Erythroblast (primary cell): Measurements from ENCODE around the gene GABRR1.

Experiments used
- DNase-seq, 2 experiments: peaks; one replicate each; lab custom pipeline; 2025; lab: John Stamatoyannopoulos, UW
- GATA1 ChIP-seq: IDR thresholded peaks from 2 replicates; pipeline ENCODE4 v1.6.1; 2011; ENCODE audit warnings: low read depth, mild to moderate bottlenecking, control low read depth, low read length, moderate library complexity
- POLR2A ChIP-seq: IDR thresholded peaks from 2 replicates; pipeline ENCODE4 v1.6.1; 2011; ENCODE audit warnings: mild to moderate bottlenecking, low read length

Gene GABRR1

DNA sequence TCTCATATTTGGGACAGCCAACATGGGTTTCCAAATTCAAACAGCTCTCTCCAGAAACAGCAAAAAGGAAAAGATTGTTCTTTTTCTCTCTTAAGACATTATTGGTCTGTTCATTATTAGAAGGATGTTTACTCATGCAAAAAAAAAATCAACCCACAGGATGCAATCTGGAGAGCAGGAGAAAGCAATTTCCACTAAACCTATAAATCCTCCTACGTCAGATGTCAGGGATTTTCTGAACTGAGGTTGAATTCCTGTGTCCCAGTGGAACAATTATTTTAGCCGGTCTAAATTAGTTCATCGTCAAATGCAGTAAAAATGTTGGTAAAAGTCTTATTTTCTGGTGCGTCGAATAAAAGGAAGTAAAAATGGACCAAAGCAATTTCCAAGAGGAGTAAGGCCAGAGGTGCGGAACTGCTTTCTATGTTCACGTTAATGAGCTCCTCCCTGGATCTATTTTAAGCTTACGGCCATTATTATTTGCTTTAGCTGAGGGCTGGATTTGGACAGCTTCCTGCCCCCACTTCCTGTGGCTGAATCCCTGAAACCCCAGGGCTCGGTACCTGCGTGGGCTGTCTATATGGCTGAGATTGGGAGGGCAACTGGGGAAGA lies at the start of gene GABRR1:
GABRR1 (minus strand) TSS at position 60 of the 612 bp plus-strand sequence; CDS start at position 24, 36 bp downstream.
- TF ChIP-seq POLR2A (no peak), GATA1 (no peak)
- DNase-seq = no peak

DNA sequence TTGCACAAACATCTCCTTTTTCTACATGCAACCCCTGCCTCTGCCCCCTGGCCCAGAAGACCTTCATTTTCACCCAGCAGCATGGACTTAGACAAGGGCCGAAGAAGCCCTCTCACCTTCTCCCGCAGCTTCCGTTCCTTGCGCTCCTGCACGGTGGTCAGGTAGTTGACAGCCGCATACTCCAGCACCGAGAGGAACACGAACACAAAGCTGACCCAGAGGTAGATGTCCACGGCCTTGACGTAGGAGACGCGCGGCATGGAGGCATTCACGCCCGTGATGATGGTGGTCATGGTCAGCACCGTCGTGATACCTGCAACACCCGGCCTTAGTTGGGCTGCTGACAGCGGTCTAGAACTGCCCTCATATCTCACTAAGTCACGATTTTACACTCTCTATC lies 47.1 kb upstream of the GABRR1 start:
- TF ChIP-seq POLR2A (no peak), GATA1 (no peak)
- DNase-seq = no peak

DNA sequence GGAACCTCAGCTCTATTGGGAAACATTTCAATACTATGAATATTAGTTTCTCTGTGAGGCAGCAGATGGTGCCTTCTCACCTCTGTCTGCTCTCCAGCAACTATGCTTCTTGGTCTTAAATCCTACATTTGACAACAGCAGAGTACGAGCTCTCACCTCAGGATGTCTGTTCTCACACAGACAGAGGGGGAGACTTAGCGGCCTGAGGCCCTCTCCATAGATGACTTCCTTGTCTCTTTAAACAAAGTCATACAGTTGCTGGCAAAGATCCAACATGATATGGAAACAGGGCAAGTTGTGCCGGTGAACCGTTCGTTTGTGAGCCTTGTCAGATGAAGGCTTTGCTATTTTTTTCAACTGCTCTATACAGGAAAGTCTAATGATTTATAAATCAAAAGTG lies 43.7 kb upstream of the GABRR1 start:
- DNase-seq = peak; percentile 61 to 66
- TF ChIP-seq POLR2A (no peak), GATA1 (no peak)

DNA sequence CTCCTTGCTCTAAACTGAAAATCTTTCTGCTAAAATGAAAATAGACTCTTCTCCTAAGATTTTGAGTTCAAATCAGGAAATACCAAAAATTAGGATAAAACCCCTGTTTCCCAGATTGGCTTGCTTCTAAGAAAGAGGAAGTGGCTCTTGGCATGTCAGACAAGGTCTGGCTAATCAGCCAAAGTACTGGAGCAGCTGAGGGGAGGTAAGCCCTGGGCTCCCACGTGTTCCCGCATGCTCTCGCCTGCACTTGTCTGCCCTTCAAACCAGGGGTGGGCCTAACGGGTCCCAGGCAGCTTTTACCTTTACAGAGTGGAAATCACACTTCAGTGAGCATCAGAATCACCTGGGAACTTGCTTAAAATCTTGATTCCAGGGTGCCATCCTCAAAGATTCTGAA lies 43.2 kb upstream of the GABRR1 start:
- no peak for TF ChIP-seq POLR2A
- no peak for TF ChIP-seq GATA1
- peak in 1 of 2 experiments; percentile 4 for DNase-seq

DNA sequence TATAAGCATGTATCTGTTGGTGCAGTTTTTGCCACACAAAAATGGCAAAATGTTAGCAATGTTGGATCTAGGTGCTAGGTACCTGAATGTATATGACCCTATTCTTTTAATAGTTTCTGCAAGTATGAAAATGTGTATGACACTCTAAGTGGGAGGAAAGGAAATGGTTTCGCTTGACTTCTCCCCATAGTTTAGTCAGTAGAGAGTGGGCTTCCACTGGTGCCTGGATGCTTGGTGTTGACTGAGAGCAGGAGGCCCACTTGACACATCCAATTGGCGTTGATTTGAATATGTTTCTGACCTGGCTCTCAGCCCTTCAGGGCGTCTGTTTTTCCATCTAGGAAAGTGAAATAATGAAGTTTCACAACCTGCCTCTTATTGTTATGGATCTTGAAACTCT lies 41.8 kb upstream of the GABRR1 start:
- DNase-seq = no peak
- TF ChIP-seq GATA1 = no peak
- TF ChIP-seq POLR2A = no peak

DNA sequence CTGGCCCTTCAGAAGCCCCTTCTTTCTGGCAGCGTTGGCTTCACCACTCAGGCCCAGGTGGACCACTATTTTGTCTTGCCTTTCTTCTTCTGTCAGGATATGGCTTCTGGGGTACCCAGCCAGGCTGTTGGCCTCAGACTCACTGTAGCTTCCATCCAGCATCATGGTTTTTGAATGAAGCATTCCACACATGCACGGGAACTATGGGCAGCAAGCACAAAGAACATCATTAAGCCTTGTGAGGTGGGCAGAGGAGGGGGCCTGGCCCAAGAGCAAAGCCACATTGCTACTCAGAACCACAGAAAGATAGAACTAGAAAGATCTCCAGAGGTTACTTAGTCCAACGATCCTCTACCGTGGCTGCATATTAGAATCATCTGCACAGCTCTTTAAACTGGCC lies 40.6 kb upstream of the GABRR1 start:
- no peak for DNase-seq
- TF ChIP-seq GATA1 (no peak), POLR2A (no peak)

DNA sequence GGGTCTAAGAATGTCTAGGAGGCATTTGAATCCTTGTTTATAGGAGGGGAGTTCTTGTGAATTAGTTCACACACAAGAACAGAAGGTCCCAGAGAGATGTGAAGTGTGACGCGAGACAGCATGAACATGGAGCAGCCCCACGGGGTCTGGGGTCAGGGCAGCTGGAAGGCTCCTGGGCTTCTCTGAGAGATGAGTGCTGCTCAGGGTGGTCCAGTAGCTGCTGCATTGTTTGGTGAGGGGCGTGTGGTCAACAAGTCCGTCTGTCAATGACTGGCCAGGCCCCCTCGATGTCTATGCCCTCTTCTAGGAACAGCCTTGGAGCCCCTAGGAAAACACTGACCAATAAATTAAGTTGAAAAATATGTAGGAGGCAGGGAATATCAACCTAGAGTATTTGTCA lies 40.2 kb upstream of the GABRR1 start:
- TF ChIP-seq POLR2A = no peak
- TF ChIP-seq GATA1 = no peak
- no peak for DNase-seq

DNA sequence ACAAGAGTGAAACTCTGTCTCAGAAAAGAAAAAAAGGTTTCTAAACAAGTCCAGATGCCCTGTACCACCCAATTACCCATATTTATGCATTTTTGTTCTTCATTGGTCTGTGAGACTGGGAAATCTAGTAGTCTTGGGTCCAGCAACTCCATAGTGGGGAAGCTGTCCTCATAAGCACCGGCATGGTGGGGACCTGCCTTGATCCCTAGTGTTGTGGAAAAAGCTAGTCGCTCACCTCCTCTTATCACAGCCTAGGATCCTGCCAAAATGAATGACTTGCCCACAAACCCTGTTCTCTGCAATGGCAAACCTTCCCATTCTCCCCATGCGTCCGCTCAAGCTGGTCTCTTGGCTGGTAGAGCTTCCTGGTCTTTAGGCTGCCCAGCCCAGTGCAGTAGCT lies 38.3 kb upstream of the GABRR1 start:
- TF ChIP-seq GATA1 (no peak), POLR2A (no peak)
- no peak for DNase-seq

DNA sequence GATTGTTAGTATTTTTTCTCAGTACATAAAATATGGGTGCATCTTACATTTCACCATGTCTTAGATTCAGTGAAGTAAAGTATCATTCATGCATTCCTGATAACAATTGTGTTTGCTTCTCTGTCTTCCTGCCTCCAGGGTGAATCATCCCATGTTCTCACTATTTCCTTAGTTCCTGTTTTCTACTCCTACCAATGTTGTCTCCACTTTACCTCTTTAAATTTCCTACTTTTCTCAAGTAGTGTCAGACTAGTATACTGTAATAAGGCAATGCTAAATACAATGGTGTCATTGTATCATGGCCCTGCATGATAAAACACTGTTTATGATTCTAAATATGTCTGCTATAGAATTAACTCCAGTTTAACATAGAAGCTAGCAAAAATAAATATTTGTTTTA lies 37.4 kb upstream of the GABRR1 start:
- TF ChIP-seq POLR2A = no peak
- TF ChIP-seq GATA1 = no peak
- no peak for DNase-seq

DNA sequence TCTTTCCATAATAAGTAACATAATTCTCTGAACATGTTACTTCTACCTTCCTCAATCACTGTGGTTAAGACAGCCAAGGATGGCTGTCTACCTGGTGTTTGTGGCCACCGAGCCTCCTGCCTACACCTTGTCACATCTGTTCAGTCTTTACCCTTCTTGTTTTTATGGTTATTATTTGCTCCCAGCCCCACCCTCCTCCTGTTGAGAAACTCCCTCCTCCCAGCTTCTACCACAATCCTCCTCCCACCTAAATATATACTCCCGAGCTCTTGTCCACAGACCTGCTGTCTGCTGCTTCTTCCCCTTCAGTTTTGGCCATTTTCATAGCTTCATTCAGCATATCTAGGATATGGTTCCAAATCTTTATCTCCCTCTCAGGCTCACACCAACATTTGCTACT lies 35.7 kb upstream of the GABRR1 start:
- no peak for TF ChIP-seq GATA1
- TF ChIP-seq POLR2A = no peak
- DNase-seq = no peak

DNA sequence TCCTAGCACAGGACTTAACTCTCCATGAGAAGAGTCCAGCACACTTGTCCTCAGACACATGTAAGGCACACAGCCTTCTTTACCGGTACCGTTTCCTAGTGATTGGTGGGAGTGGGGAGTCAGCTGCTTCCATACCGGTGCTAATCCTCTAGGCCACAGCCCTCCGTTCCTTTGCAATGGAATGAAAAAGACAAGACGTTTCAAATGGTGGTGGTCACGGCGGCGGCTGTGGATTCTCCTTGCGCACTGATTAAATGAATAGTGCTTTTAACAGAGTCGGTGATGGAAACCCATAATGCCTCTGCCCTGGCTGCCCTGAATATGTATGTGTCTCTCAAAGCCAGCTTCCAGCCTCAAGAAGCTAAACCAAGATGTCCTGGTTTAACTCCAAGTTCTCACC lies 34.8 kb upstream of the GABRR1 start:
- no peak for DNase-seq
- TF ChIP-seq GATA1 (no peak), POLR2A (no peak)

DNA sequence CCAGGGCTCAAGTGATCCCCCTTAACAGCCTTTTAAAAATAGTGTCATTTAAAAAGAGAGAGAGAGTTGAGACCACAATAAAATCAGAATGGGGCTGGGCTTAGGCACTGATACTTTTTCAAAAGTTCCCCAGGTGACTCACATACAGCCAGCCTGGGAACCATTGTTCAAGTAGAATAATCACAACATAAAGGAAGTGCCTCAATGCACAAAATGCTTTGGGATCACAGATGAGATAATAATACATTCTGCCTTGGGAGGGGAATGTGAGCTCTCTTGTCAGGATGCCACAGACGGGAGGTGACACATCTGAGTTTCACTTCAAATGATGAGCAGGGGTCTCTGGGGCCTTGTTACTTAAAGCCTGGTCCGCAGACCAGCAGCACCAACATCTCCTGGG lies 34.0 kb upstream of the GABRR1 start:
- TF ChIP-seq GATA1 (no peak), POLR2A (no peak)
- no peak for DNase-seq

DNA sequence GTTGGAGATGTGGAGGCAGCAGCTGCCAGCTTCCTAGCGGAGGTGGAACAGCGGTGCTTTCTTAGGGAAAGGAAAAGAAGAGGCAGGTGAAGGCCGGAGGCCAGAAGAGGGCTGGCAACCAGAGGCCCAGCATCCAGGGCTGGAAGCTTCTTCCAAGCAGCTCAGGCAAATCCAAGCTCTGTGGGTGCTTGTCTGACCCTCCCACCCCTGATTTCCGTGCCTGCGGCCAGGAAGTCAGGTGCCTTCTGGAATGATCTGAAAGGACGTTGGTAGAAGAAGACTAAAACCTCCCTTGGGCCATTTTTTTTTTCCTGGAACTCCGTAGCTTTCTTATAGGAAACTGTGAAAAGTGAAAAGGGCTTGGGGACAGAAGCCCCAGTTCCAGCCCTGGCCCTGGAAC lies 33.1 kb upstream of the GABRR1 start:
- DNase-seq = no peak
- TF ChIP-seq POLR2A (no peak), GATA1 (no peak)

DNA sequence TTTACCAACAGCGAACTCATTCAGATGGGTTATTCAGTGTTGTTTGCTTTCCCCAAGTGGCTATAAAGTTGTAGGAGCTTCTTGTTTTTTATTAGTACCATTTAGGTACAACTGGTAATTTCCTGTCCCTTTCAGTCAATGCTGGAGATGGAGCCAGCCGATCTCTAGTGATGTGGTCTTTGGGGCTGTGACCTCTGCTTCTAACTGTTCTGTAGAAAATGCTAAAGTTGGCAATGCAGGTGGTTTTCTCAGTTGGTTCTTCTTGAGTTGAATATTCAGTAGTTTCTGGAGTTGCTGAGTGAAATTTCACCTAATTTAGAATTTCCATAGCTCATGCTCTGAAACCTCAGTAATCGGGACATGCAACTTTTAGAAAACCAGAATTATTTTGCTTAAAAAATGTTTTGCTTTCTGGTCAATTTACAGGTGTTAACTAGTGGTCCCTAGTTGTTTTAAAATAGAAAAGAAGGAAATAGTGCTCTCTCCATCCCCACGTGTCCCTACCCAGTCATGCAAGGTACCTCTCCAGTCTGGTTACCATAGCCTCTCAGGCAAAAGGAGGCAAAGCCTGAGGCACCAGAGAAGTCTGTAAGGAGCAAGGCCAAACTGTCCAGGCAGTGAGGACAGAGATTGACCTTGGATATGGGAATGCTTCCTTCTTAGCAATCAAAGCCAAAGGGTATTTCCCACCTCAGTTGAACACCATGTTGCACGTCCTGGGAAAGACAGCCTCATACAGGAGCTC lies 27.3 kb upstream of the GABRR1 start:
- TF ChIP-seq GATA1 = no peak
- no peak for TF ChIP-seq POLR2A
- no peak for DNase-seq

DNA sequence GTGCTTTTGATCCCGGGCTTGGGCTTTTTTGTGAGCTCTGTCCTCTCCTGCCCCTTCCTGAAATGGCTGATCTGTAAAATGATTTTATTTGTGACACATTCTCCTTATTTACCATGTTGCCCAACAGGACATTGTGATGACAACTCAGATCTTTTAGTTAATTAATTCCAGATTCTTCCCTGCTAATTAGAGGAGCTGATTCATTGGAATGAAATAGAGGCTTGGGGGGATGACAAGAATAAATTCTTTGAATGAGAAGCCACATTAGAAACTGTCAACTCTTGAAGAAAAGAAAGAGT lies 26.1 kb upstream of the GABRR1 start:
- no peak for TF ChIP-seq GATA1
- TF ChIP-seq POLR2A = no peak
- no peak for DNase-seq
